ENCODE data around the gene DDR1.

- TF ChIP-seq TEAD4 (IDR thresholded peaks at IDR 0.05) (no peak), YY1 (IDR thresholded peaks at IDR 0.05; ENCODE audit: low read depth) (no peak), NFIC (IDR thresholded peaks at IDR 0.05) (no peak), EP300 (IDR thresholded peaks at IDR 0.05; ENCODE audit: borderline replicate concordance) (no peak), CREB1 (IDR thresholded peaks at IDR 0.05; ENCODE audit: low read depth) (no peak), REST (IDR thresholded peaks at IDR 0.05; ENCODE audit: low read depth) (no peak), ZBTB7A (IDR thresholded peaks at IDR 0.05; ENCODE audit: low read depth) (no peak), TAF1 (IDR thresholded peaks at IDR 0.05; ENCODE audit: low read depth) (no peak), RAD21 (IDR thresholded peaks at IDR 0.05; ENCODE audit: low read depth) (no peak), FOXM1 (IDR thresholded peaks at IDR 0.05; ENCODE audit: borderline replicate concordance, low read depth) (no peak), MAX (IDR thresholded peaks at IDR 0.05) (no peak)
Observed at GRCh38 chr6:30937265-30937664, 52.9 kb downstream of the DDR1 start.
